HG03575 (cell line): ENCODE measurements around the gene MDH2.
"Not testable (repeated sequence)": the region's sequence is repeated elsewhere in the genome, so short reads cannot be mapped to it uniquely, and the experiment has no call there.

Source experiments
- ATAC-seq: cut with Tn5 transposase; IDR thresholded peaks from one replicate; pipeline ENCODE4 v1.9.1; 2021; ENCODE audit not compliant: unreplicated experiment, insufficient number of reproducible peaks, low FRiP score; ENCODE audit errors: extremely low read depth

The MDH2 gene

GRCh38 chr7:76101693-76102437, 54.0 kb downstream of the MDH2 start:
- ATAC-seq = not testable (repeated sequence)

- ATAC-seq = not testable (repeated sequence)
These were observed 55.9 kb downstream of the MDH2 start for GRCh38 chr7:76103788-76104187.

DNA sequence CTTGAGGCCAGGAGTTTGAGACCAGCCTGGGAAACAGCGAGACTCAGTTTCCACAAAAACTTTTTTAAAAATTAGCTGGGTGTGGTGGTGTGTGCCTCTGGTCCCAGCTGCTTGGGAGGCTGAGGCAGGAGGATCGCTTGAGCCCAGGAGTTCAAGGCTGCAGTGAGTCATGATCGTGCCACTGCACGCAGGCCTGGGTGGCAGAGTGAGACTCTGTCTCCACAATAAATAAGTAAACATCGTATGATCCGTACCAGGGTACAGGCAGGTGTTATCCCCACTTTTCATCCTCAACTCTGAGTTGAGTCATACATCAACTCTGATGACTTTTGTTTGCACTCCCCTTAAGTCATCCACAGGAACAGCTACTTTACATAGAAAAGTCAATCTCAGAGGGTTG, 58.2 kb downstream of the MDH2 start:
- not testable (repeated sequence) for ATAC-seq

- no peak for ATAC-seq
These were observed 59.0 kb downstream of the MDH2 start for GRCh38 chr7:76106893-76107292.

DNA sequence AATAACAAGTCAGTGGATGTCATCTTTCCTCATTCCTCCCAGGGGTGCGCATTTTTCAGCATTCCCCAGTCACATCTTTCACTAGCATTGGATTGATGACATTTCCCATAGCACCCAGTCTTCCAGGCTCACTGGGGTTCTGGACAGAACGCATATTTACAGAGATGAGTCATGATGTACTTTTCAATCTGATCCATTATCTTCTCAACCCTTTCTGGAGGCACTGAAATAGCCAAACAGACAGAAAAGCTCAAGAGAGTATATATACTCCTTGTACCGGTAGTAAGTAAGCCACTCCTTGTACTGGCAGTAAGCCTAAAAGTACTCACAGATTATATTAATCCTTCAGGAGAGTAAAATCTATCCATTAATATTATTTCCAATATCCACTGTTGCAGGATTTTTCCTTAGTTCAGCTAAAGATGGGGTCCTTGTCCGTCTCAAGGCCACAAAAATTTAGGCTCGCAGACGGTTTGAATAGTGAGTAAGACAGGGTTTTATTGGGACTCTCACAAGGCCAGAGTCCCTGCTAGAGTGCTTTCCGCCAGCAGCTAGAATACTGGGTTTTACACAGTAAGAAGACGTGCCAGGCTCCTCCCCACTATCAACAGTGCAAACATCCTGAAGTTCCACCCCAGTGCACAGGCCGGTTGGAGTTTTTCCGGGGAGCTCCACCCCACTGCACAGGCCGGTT, 60.8 kb downstream of the MDH2 start:
- no peak for ATAC-seq

DNA sequence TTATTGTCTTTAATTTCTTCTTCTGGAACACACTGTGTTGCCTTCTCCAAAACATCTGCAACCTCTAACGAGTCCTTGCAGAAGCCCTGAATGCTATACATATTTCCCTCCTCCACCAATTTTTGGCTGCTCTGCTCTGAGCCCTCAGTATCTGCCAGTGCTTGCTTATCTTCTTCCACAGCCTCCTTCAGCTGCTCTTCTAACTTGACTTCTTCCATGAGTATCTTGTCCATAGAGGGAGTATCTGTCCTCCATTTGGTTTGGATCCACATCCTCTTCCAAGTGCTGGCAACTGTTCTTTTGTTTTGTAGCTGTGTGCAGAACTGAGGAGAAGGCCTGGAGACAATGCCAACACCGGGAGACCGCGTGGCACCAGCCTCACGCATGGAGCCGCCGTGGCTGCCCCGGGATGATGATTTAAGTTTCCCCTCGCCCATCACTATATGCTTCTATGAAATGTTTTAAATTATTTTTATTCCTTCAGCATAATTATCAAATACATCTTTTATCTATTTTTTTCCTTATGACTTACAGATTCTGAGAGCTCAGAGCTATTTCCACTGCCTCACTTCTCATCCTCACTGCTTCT, 65.2 kb downstream of the MDH2 start:
- not testable (repeated sequence) for ATAC-seq

- not testable (repeated sequence) for ATAC-seq
These were observed 66.8 kb downstream of the MDH2 start for GRCh38 chr7:76114742-76115141.
